Vagina (tissue), 2 donors: ENCODE results near the gene LEFTY1. TPM values are rescaled to one million over a fixed set of nuclear protein-coding genes. Genes with fewer than 3 reads are reported as not detected.

ENCODE experiments used
- DNase-seq, 2 donors: peaks; one replicate each; pipeline ENCODE4 v3.0.0-alpha.2; 2017; ENCODE audit errors: extremely low spot score in 2 of 2
- H3K27ac ChIP-seq: fragments of 200-600 bp; sonication (generic); one replicate; pipeline ENCODE4 v1.5.1; 2019
- H3K27me3 ChIP-seq: fragments of 200-600 bp; sonication (generic); one replicate; pipeline ENCODE4 v1.5.1; 2019
- H3K36me3 ChIP-seq, 2 donors: fragments of 200-600 bp; sonication (generic); one replicate each; pipeline ENCODE4 v1.5.1; 2017 to 2019
- H3K4me1 ChIP-seq: fragments of 200-600 bp; sonication (generic); one replicate; pipeline ENCODE4 v1.5.1; 2019
- H3K4me3 ChIP-seq, 2 donors: fragments of 200-600 bp; sonication (generic); 1 replicate in 1 of 2; 2 replicates in 1 of 2; pipeline ENCODE4 v1.5.1; 2016 to 2019
- H3K9me3 ChIP-seq: fragments of 200-600 bp; sonication (generic); one replicate; pipeline ENCODE4 v1.5.1; 2019
- POLR2A ChIP-seq, 2 donors: fragments of 450-650 bp; IDR thresholded peaks; one replicate each; pipeline ENCODE4 v1.6.1; 2017; ENCODE audit warnings: antibody characterized with exemption in 2 of 2, mild to moderate bottlenecking in 2 of 2, moderate library complexity in 2 of 2
- POLR2AphosphoS5 ChIP-seq, 2 donors: sonication (generic); formaldehyde crosslinking; IDR thresholded peaks; one replicate each; pipeline ENCODE4 v1.9.0; 2017; ENCODE audit warnings: antibody characterized with exemption in 2 of 2, mild to moderate bottlenecking in 2 of 2, low read depth in 1 of 2; ENCODE audit not compliant: insufficient read depth in 1 of 2
- intact Hi-C: fragments of 100-400 bp; cut with DNase I; formaldehyde crosslinking; loops from one replicate; pipeline ENCODE4 v1.15.1; 2023
- total RNA-seq: library from RNA; depleted of rRNA; stranded (reverse); fragments of >200 nt; gene quantifications from one replicate; pipeline ENCODE4 v1.2.3, GENCODE V29; 2016
- TF ChIP-seq, protein P1 (sequence below), 3 experiments: fragments of 450-650 bp in 2 of 3; fragments of 200-600 bp in 1 of 3; sonication (generic) in 1 of 3; IDR thresholded peaks; one replicate each; pipeline ENCODE4 v1.5.1; 2017 to 2019; ENCODE audit warnings: antibody characterized with exemption in 3 of 3, mild to moderate bottlenecking in 2 of 3, moderate library complexity in 2 of 3

The LEFTY1 gene
- total RNA-seq, 1 donor from 2014 or later, result not detected

DNA sequence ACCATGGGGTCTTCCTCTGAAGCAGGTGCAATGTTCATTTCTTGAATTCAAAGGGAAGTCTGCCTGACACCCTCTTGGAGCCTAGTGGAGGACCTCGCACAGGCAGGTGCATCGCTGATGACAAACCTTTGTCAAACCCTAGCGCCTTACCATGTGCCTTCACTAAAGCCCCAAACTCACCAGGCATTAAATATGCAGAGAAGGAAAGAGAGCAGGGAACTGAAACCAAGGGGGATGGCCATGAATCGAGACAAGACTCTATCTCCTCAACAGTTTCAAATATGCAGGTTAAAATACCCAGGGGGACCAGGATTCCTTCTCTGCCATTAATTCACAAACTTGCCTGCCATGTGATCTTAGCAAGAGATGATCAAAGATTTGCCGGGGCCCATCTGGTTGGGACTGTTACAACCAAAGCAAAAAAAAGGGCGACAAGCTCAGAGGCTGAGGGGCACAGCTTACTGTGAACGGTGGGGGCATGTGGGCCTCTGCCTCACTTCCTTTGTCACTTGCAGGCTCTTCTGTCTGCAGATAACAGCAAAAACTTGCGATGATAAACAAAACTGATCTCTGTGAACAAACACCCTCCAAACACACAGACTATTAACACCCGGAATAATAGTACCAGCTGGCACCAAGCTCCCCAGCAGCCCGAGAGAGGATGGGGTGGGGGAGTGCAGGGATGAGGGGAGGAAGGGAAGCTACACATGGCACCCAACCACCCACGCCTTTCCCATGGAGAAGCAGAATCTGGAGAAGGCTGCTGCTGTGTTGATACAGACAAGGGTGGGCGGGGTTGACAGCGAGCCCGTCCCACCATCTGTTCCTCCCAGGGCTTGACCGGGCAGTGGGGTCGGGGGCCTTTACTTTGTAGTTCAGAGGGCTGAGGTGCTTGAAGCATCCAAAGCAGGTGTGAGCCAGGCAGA is 40.7 kb downstream of the LEFTY1 start:
- H3K36me3 ChIP-seq, result peaks cover 0 to 53% of the 10 kb centered on the region in 2 donors
- intact Hi-C loops, result loop anchor here (5.0 to 10.0 kb wide), 3 partner anchors 71 to 373 kb away; partner anchors contain the start of gene SRP9
- no peak overlapping the region for H3K27ac ChIP-seq

DNA sequence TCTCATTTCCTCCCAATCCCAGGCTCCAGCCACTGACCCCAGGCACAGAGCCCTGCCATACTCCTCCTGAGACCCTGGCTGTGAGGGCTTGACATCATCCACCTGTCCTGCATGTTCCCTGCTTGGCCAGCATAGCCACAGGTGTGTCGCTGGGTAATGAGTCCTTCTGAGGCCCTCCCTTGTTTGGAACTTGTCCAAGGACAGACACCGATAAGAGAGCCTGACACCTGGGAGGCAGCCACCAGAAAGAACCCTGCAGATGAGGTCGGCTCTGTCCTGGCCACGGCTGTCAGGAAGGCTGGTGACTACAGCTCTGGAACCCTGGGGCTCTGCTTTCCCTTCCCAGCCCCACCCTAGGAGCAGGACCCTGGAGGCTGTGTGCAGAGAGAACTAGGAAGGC is 41.3 kb downstream of the LEFTY1 start:
- peak in 1 of 2 donors; percentile 74 for DNase-seq
- no peak overlapping the region for H3K27ac ChIP-seq
- TF ChIP-seq POLR2A (IDR thresholded peaks at IDR 0.05) (no peak), POLR2AphosphoS5 (IDR thresholded peaks at IDR 0.05; ENCODE audit: insufficient read depth in 1 of 2, low read depth in 1 of 2) (no peak)
- TF ChIP-seq, protein P1, sequence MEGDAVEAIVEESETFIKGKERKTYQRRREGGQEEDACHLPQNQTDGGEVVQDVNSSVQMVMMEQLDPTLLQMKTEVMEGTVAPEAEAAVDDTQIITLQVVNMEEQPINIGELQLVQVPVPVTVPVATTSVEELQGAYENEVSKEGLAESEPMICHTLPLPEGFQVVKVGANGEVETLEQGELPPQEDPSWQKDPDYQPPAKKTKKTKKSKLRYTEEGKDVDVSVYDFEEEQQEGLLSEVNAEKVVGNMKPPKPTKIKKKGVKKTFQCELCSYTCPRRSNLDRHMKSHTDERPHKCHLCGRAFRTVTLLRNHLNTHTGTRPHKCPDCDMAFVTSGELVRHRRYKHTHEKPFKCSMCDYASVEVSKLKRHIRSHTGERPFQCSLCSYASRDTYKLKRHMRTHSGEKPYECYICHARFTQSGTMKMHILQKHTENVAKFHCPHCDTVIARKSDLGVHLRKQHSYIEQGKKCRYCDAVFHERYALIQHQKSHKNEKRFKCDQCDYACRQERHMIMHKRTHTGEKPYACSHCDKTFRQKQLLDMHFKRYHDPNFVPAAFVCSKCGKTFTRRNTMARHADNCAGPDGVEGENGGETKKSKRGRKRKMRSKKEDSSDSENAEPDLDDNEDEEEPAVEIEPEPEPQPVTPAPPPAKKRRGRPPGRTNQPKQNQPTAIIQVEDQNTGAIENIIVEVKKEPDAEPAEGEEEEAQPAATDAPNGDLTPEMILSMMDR (IDR thresholded peaks at IDR 0.05), result no peak
- peaks cover 24% of the 10 kb centered on the region for H3K4me1 ChIP-seq
- no peaks in the 10 kb centered on the region for H3K9me3 ChIP-seq
- no peaks in the 10 kb centered on the region for H3K27me3 ChIP-seq
- peaks cover 0 to 56% of the 10 kb centered on the region in 2 donors for H3K36me3 ChIP-seq
- intact Hi-C loops, result loop anchor here (5.0 to 10.0 kb wide), 3 partner anchors 70 to 373 kb away; partner anchors contain the start of gene SRP9
- H3K4me3 ChIP-seq, result no peak overlapping the region

More for the DNA sequence above, 40.7 kb downstream of the LEFTY1 start:
- H3K4me1 ChIP-seq, result peaks cover 24% of the 10 kb centered on the region
- no peak overlapping the region for H3K4me3 ChIP-seq
- TF ChIP-seq POLR2A (IDR thresholded peaks at IDR 0.05), result no peak
- TF ChIP-seq POLR2AphosphoS5 (IDR thresholded peaks at IDR 0.05; ENCODE audit: insufficient read depth in 1 of 2, low read depth in 1 of 2), result no peak
- TF ChIP-seq, protein P1 (IDR thresholded peaks at IDR 0.05), result no peak
- no peaks in the 10 kb centered on the region for H3K27me3 ChIP-seq
- H3K9me3 ChIP-seq, result no peaks in the 10 kb centered on the region
- DNase-seq, result no peak

DNA sequence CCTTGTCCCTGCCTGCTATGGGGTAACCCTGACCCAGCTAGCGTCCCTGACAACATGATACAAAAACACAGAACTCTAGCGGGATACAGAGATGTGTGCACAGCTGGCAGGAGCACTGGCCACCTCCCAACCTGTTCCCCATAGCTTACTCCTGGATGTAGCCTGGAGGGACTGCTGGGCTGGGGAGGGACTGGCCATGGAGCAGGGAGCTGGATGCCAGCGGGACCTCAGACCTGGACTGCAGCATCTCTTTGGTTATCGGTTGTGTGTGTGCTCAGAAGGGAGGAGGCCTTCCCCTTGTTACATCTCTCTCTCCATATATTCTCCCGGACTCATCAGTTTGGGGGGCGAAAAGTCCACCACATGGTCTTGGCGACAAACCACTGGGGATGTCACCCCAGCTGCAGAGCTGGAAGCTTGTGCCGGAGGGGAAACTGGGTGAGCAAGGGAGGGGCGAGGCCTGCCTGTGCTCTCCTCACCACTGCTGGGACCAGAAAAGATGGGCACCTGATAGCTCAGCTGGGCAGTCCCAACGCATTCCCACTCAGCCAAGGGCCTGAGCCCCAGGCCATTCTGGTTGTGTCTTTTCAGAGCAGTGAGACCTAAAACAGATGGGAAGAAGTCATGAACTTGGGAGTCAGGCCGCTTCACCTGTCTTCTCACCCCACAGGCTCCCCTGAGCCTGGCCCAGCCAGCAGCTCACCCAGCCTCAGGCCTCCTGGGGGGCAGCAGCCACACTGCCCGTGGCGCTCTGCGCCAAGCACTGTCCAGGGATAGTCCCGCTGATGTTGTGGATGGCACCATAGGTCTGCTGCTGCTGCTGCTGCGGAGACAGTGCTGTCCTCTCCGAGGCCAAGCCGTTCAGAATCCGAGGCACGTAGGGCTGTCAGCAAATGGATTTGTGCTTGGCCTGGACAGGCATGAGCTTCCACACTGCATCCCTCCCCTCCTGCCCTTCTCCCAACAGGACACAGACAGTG is 42.3 kb downstream of the LEFTY1 start:
- no peaks in the 10 kb centered on the region for H3K9me3 ChIP-seq
- peaks cover 24% of the 10 kb centered on the region for H3K4me1 ChIP-seq
- no peaks in the 10 kb centered on the region for H3K27me3 ChIP-seq
- peak in 1 of 2 donors; percentile 87 for DNase-seq
- peak overlapping the region; percentile 60 for H3K27ac ChIP-seq
- no peak for TF ChIP-seq POLR2AphosphoS5 (IDR thresholded peaks at IDR 0.05; ENCODE audit: insufficient read depth in 1 of 2, low read depth in 1 of 2)
- TF ChIP-seq POLR2A (IDR thresholded peaks at IDR 0.05), result no peak
- TF ChIP-seq, protein P1 (IDR thresholded peaks at IDR 0.05), result no peak
- peaks cover 0 to 59% of the 10 kb centered on the region in 2 donors for H3K36me3 ChIP-seq
- intact Hi-C loops, result loop anchor here (5.0 to 10.0 kb wide), 3 partner anchors 69 to 372 kb away; partner anchors contain the start of gene SRP9
- no peak overlapping the region for H3K4me3 ChIP-seq

DNA sequence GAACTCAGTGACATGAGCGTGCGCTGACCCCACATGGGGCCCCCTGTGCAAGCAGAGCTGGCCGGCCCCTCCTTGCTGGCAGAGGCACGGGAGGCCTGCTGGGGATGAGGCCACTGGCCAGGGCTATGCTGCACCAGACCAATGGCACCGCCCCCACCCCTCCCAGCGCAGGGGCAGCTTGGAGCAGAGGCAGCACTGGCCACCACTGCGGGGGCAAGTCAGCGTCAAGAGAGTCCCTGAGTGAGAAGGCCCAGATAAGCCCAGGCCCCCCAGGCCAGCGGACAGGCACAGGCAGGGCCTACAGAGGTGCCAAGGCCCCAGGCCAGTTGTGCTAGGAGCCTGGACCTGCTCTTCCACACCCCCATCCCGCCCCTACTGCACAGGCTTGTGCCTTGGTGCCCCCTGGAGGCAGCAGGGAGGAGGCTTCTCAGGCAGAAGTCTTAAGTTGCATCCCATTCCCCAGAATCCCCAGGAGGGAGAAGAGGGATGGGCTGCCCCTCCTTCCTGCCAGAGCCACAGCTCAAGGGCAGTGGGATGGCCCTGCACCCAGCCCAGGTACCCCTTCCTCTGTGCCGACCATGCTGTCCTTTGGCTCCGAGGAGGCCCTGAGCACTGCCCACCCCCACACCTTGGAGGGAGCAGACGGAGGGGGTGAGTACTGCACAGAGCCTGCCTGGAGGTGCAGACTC is 43.2 kb downstream of the LEFTY1 start:
- Histone ChIP-seq H3K4me3 (no peak overlapping the region), H3K27me3 (no peaks in the 10 kb centered on the region), H3K27ac (peak overlapping the region; percentile 60), H3K9me3 (no peaks in the 10 kb centered on the region), H3K4me1 (peaks cover 24% of the 10 kb centered on the region), H3K36me3 (peaks cover 0 to 60% of the 10 kb centered on the region in 2 donors)
- intact Hi-C loops, result loop anchor here (5.0 to 10.0 kb wide), 3 partner anchors 68 to 371 kb away; partner anchors contain the start of gene SRP9
- DNase-seq, result peak in 1 of 2 donors; percentile 90
- TF ChIP-seq POLR2A (IDR thresholded peaks at IDR 0.05) (no peak), POLR2AphosphoS5 (IDR thresholded peaks at IDR 0.05; ENCODE audit: insufficient read depth in 1 of 2, low read depth in 1 of 2) (peak in 1 of 2 donors; percentile 78)
- TF ChIP-seq, protein P1 (IDR thresholded peaks at IDR 0.05), result peak; percentile 45 to 76 (median 46)
